ENCODE measurements around the gene STBD1.

STBD1 gene

DNA sequence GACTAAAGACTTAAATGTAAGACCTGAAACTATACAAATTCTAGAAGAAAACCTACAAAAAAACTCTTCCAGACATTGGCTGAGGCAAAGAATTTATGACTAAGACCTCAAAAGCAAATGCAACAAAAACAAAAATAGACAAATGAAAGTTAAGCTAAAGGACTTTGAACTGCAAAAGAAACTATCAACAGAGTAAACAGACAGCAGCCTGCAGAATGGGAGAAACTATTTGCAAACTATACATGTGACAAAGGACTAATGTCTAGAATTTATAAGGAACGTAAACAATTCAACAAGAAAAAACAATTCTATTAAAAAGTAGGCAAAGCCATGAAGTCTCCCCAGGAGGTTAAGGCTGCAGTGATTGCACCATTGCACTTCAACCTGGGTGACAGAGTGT is 46.0 kb upstream of the STBD1 start:
- H3K4me2 ChIP-seq (ENCODE audit: low read depth, low read length, poor library complexity, severe bottlenecking): no peak overlapping the region
- no peaks in the 10 kb centered on the region for H3K27me3 ChIP-seq (ENCODE audit: insufficient read depth, low read length, poor library complexity, severe bottlenecking)
- no peak overlapping the region for H3K9ac ChIP-seq (ENCODE audit: low read depth, low read length, poor library complexity, severe bottlenecking)
- H3K9me2 ChIP-seq (replicated peaks; ENCODE audit: low read depth, low read length): no peaks in the 10 kb centered on the region
- H2AFZ ChIP-seq (ENCODE audit: low read length): no peak overlapping the region
- H3K36me3 ChIP-seq (ENCODE audit: insufficient read depth, low read length): no peaks in the 10 kb centered on the region
- no peaks in the 10 kb centered on the region for H3K4me1 ChIP-seq (ENCODE audit: insufficient read depth, low read length, poor library complexity, severe bottlenecking)
- no peaks in the 10 kb centered on the region for H3K9me3 ChIP-seq (ENCODE audit: insufficient read depth, low read depth, low read length)
- no peaks in the 10 kb centered on the region for H3K79me2 ChIP-seq (ENCODE audit: insufficient read depth, low read length)
- no peak for TF ChIP-seq CTCF (conservative IDR thresholded peaks at IDR 0.05; ENCODE audit: low read length)
- no peak for TF ChIP-seq EZH2phosphoT487 (IDR thresholded peaks at IDR 0.05; ENCODE audit: borderline replicate concordance)
- no peaks in the 10 kb centered on the region for H4K20me1 ChIP-seq (ENCODE audit: insufficient read depth, low read length, poor library complexity, severe bottlenecking)
- H3F3A ChIP-seq (ENCODE audit: low read depth): no peaks in the 10 kb centered on the region
- H3K4me3 ChIP-seq (ENCODE audit: low read length, poor library complexity, severe bottlenecking): no peak overlapping the region

GRCh38 chr4:76265631-76266218 is 40.8 kb upstream of the STBD1 start:
- Histone ChIP-seq H3F3A (ENCODE audit: low read depth) (no peaks in the 10 kb centered on the region), H3K4me1 (ENCODE audit: insufficient read depth, low read length, poor library complexity, severe bottlenecking) (no peaks in the 10 kb centered on the region), H3K27me3 (ENCODE audit: insufficient read depth, low read length, poor library complexity, severe bottlenecking) (no peaks in the 10 kb centered on the region), H3K9me3 (ENCODE audit: insufficient read depth, low read depth, low read length) (no peaks in the 10 kb centered on the region), H4K20me1 (ENCODE audit: insufficient read depth, low read length, poor library complexity, severe bottlenecking) (no peaks in the 10 kb centered on the region), H2AFZ (ENCODE audit: low read length) (no peak overlapping the region), H3K4me2 (ENCODE audit: low read depth, low read length, poor library complexity, severe bottlenecking) (no peak overlapping the region), H3K9me2 (replicated peaks; ENCODE audit: low read depth, low read length) (no peaks in the 10 kb centered on the region), H3K36me3 (ENCODE audit: insufficient read depth, low read length) (no peaks in the 10 kb centered on the region), H3K9ac (ENCODE audit: low read depth, low read length, poor library complexity, severe bottlenecking) (no peak overlapping the region), H3K4me3 (ENCODE audit: low read length, poor library complexity, severe bottlenecking) (no peak overlapping the region), H3K79me2 (ENCODE audit: insufficient read depth, low read length) (no peaks in the 10 kb centered on the region)
- no peak for TF ChIP-seq EZH2phosphoT487 (IDR thresholded peaks at IDR 0.05; ENCODE audit: borderline replicate concordance)
- TF ChIP-seq CTCF (conservative IDR thresholded peaks at IDR 0.05; ENCODE audit: low read length): no peak

DNA sequence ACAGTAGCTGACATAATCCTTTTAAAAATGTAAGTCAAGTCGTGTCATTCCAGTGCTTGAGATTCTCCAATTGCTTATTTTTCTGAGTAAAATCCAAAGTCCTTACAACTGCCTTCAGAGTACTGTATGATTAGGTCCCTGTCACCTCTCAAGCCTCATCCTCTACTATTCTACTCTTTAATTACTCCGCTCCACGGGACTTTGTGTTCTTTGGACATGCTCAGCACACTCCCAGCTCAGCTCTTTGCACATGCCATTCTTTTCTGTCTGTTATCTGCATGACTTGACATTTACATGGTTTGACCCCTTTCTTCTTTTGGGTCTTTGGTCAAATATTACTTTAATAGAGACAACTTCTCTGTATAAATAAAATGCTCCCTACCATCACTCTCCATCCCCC is 39.9 kb upstream of the STBD1 start:
- no peak overlapping the region for H3K4me3 ChIP-seq (ENCODE audit: low read length, poor library complexity, severe bottlenecking)

More for the DNA sequence above, 39.9 kb upstream of the STBD1 start:
- H4K20me1 ChIP-seq (ENCODE audit: insufficient read depth, low read length, poor library complexity, severe bottlenecking): no peaks in the 10 kb centered on the region
- H3K36me3 ChIP-seq (ENCODE audit: insufficient read depth, low read length): no peaks in the 10 kb centered on the region
- H3F3A ChIP-seq (ENCODE audit: low read depth): no peaks in the 10 kb centered on the region
- H3K4me1 ChIP-seq (ENCODE audit: insufficient read depth, low read length, poor library complexity, severe bottlenecking): no peaks in the 10 kb centered on the region
- H3K9ac ChIP-seq (ENCODE audit: low read depth, low read length, poor library complexity, severe bottlenecking): no peak overlapping the region
- H3K9me3 ChIP-seq (ENCODE audit: insufficient read depth, low read depth, low read length): no peaks in the 10 kb centered on the region
- TF ChIP-seq CTCF (conservative IDR thresholded peaks at IDR 0.05; ENCODE audit: low read length) (no peak), EZH2phosphoT487 (IDR thresholded peaks at IDR 0.05; ENCODE audit: borderline replicate concordance) (no peak)
- H3K79me2 ChIP-seq (ENCODE audit: insufficient read depth, low read length): no peaks in the 10 kb centered on the region
- H2AFZ ChIP-seq (ENCODE audit: low read length): no peak overlapping the region
- H3K4me2 ChIP-seq (ENCODE audit: low read depth, low read length, poor library complexity, severe bottlenecking): no peak overlapping the region
- H3K9me2 ChIP-seq (replicated peaks; ENCODE audit: low read depth, low read length): no peaks in the 10 kb centered on the region
- no peaks in the 10 kb centered on the region for H3K27me3 ChIP-seq (ENCODE audit: insufficient read depth, low read length, poor library complexity, severe bottlenecking)
